ENCODE data around the gene PRAMEF11.
"Not testable (repeated sequence)": the region's sequence is repeated elsewhere in the genome, so short reads cannot be mapped to it uniquely, and the experiment has no call there.

PRAMEF11 gene

GRCh38 chr1:12831310-12831709 lies at the start of gene PRAMEF11:
PRAMEF11 (minus strand) TSS chr1:12831410; CDS start chr1:12828789, 2,621 bp downstream.
- not testable (repeated sequence) for DNase-seq (ENCODE audit: low read depth); H3K4me3 ChIP-seq (ENCODE audit: control insufficient read depth, low read depth, low read length)

- not testable (repeated sequence) for H3K4me3 ChIP-seq (ENCODE audit: control insufficient read depth, low read depth, low read length); DNase-seq (ENCODE audit: low read depth)
These were observed 47.2 kb upstream of the PRAMEF11 start for GRCh38 chr1:12878453-12878852.

DNA sequence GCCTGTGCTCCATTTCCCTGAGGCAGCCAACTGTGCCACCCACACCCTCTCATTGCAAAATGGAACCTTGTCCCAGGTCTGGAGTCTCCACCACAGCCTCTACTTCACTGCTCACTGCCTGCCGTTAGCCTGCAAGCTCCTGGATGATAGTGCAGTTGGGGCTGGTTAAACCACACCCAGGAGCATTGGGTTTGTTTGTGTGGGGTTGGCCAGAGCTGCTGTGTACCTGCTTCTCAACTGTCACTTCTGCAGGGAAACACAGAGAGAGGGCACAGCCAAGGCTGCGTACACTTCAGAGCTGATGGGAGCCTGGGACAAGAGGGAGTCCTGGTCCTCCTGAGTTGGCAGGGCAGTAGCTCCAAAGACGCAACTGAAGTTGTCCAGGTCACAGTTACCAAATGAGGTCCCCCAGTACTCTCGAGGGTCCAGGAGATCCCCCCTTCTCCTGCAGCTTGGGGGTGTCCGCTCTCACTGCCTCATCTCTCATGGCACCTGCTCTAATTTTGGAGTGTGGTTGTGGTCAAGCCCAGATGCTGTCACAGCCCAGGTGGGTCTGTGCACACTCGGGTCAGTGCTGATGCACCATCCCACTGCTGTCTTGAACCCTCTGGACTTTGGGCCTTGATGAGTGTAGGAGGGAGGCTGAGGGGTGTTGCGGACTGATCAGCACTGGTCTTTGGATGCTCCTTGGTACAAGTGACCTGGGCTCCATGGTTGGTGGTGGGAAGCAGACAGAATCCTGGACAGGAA lies 32.1 kb upstream of the PRAMEF11 start:
- H3K4me3 ChIP-seq (ENCODE audit: control insufficient read depth, low read depth, low read length); DNase-seq (ENCODE audit: low read depth): not testable (repeated sequence)

GRCh38 chr1:12856786-12857185 lies 25.6 kb upstream of the PRAMEF11 start, which contains the start of gene PRAMEF2:
PRAMEF2 (plus strand) TSS chr1:12857086; CDS start chr1:12859010, 1,924 bp downstream.
- not testable (repeated sequence) for H3K4me3 ChIP-seq (ENCODE audit: control insufficient read depth, low read depth, low read length); DNase-seq (ENCODE audit: low read depth)

GRCh38 chr1:12851779-12852178 lies 20.6 kb upstream of the PRAMEF11 start:
- DNase-seq (ENCODE audit: low read depth) = no peak
- no peak for TF ChIP-seq CTCF (IDR thresholded peaks at IDR 0.05; ENCODE audit: control insufficient read depth, insufficient read depth, low read depth, low read length, missing control alignments)
- H3K4me3 ChIP-seq (ENCODE audit: control insufficient read depth, low read depth, low read length) = no peak overlapping the region

DNA sequence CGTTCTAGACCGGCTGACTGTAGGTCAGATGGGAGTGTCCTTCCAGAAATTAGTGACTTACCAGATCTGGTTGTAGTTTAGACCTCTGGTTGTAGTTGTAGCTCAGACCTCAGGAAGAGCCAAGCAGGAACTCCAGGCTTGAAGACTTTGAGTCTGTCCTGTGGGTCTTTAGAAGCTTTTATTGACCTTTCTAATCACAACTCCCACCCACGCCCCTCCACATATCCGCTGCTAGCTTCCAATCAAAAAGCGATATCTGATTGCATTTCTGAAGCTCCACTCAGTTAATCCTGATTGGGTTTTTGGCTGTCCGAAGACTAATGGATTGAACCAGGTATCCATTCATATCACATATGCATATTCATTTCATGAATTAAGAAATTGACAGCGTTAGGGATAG lies 17.4 kb upstream of the PRAMEF11 start, which contains the start of gene HNRNPCL1:
TSS of gene HNRNPCL1 (minus strand) at position 101 of the 400 bp plus-strand sequence. CDS start 431 bp downstream, outside the sequence.
- DNase-seq (ENCODE audit: low read depth); H3K4me3 ChIP-seq (ENCODE audit: control insufficient read depth, low read depth, low read length): not testable (repeated sequence)

- not testable (repeated sequence) for H3K4me3 ChIP-seq (ENCODE audit: control insufficient read depth, low read depth, low read length); DNase-seq (ENCODE audit: low read depth)
These were observed 2.0 kb upstream of the PRAMEF11 start for GRCh38 chr1:12833251-12833650.

GRCh38 chr1:12819061-12819460 lies 12.1 kb downstream of the PRAMEF11 start:
- not testable (repeated sequence) for DNase-seq (ENCODE audit: low read depth); H3K4me3 ChIP-seq (ENCODE audit: control insufficient read depth, low read depth, low read length)

DNA sequence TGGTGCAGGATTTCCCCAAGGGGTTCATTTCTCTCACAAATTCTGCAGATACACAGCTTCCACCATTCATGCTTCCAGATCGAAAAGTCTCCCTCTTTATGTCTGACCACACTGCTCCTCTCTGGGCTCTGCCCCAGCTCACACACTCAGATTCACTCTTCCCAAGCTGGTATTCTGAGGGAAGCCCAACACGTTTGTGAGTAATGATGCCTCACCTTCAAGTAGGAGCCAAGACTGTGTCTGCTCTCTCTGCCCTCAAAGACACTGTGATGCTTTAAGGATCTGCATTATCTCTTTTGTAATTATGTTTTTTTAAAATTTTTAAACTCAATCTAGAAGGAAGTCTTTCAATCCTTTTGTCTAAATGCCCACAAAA lies 19.8 kb downstream of the PRAMEF11 start:
- TF ChIP-seq CTCF (IDR thresholded peaks at IDR 0.05; ENCODE audit: control insufficient read depth, insufficient read depth, low read depth, low read length, missing control alignments) = no peak
- DNase-seq (ENCODE audit: low read depth) = no peak
- H3K4me3 ChIP-seq (ENCODE audit: control insufficient read depth, low read depth, low read length) = no peak overlapping the region

GRCh38 chr1:12810691-12811408 lies 20.4 kb downstream of the PRAMEF11 start:
- no peak overlapping the region for H3K4me3 ChIP-seq (ENCODE audit: control insufficient read depth, low read depth, low read length)
- no peak for DNase-seq (ENCODE audit: low read depth)
- TF ChIP-seq CTCF (IDR thresholded peaks at IDR 0.05; ENCODE audit: control insufficient read depth, insufficient read depth, low read depth, low read length, missing control alignments) = no peak

Data from AG09309 (cell line).